SJSA1 (cell line): ENCODE results near the gene MTA1. TPM values are rescaled to one million over a fixed set of nuclear protein-coding genes. Genes with fewer than 3 reads are reported as not detected.

ENCODE experiments used
- DNase-seq, 2 experiments: peaks; one replicate each; pipeline ENCODE4 v3.0.0-alpha.2; 2015 to 2020; ENCODE audit warnings: low spot score in 2 of 2, low read depth in 1 of 2
- H3K27ac ChIP-seq: fragments of 250-450 bp; sonication (Bioruptor Pico); 2 replicates; pipeline ENCODE4 v1.5.1; 2020; ENCODE audit warnings: mild to moderate bottlenecking, moderate library complexity
- H3K27me3 ChIP-seq: fragments of 250-450 bp; sonication (Bioruptor Pico); replicated peaks from 2 replicates; pipeline ENCODE4 v1.5.1; 2020; ENCODE audit warnings: mild to moderate bottlenecking, moderate library complexity
- H3K36me3 ChIP-seq: fragments of 250-450 bp; sonication (Bioruptor Pico); 2 replicates; pipeline ENCODE4 v1.5.1; 2020; ENCODE audit warnings: mild to moderate bottlenecking
- H3K4me1 ChIP-seq: fragments of 250-450 bp; sonication (Bioruptor Pico); replicated peaks from 2 replicates; pipeline ENCODE4 v1.6.1; 2021; ENCODE audit warnings: mild to moderate bottlenecking
- H3K4me3 ChIP-seq: fragments of 250-450 bp; sonication (Bioruptor Pico); 2 replicates; pipeline ENCODE4 v1.5.1; 2020; ENCODE audit warnings: mild to moderate bottlenecking
- H3K9me3 ChIP-seq: fragments of 250-450 bp; sonication (Bioruptor Pico); replicated peaks from 2 replicates; pipeline ENCODE4 v1.5.1; 2020; ENCODE audit warnings: mild to moderate bottlenecking
- total RNA-seq: library from RNA; depleted of rRNA; stranded (reverse); fragments of >200 nt; shearing (Covaris generic); gene quantifications from 2 replicates; pipeline ENCODE4 v1.2.3, GENCODE V29; 2014

The MTA1 gene
- total RNA-seq, 1 experiment from 2014 or later: 29.0 TPM

GRCh38 chr14:105483300-105484068 lies 63.9 kb downstream of the MTA1 start:
- Histone ChIP-seq H3K27me3 (peaks cover 27% of the 10 kb centered on the region), H3K4me1 (peaks cover 32% of the 10 kb centered on the region), H3K4me3 (no peak overlapping the region), H3K9me3 (no peaks in the 10 kb centered on the region), H3K27ac (no peak overlapping the region), H3K36me3 (no peaks in the 10 kb centered on the region)
- DNase-seq: no peak

GRCh38 chr14:105484069-105484996 lies 64.7 kb downstream of the MTA1 start:
- Histone ChIP-seq H3K36me3 (no peaks in the 10 kb centered on the region), H3K27me3 (peaks cover 27% of the 10 kb centered on the region), H3K27ac (no peak overlapping the region), H3K4me3 (no peak overlapping the region), H3K4me1 (peaks cover 32% of the 10 kb centered on the region), H3K9me3 (no peaks in the 10 kb centered on the region)
- no peak for DNase-seq

- Histone ChIP-seq H3K4me3 (no peak overlapping the region), H3K4me1 (peaks cover 38% of the 10 kb centered on the region), H3K9me3 (no peaks in the 10 kb centered on the region), H3K36me3 (no peaks in the 10 kb centered on the region), H3K27ac (no peak overlapping the region), H3K27me3 (peaks cover 27% of the 10 kb centered on the region)
- no peak for DNase-seq
Measured at GRCh38 chr14:105484997-105485393, 65.4 kb downstream of the MTA1 start.

GRCh38 chr14:105485739-105486162 lies 66.1 kb downstream of the MTA1 start:
- no peak for DNase-seq
- no peak overlapping the region for H3K4me3 ChIP-seq
- H3K27ac ChIP-seq: no peak overlapping the region
- H3K36me3 ChIP-seq: no peaks in the 10 kb centered on the region; the same call in 1 of the 2 replicates
- H3K27me3 ChIP-seq: peaks cover 27% of the 10 kb centered on the region
- peaks cover 38% of the 10 kb centered on the region for H3K4me1 ChIP-seq
- no peaks in the 10 kb centered on the region for H3K9me3 ChIP-seq

GRCh38 chr14:105486163-105486973 lies 66.7 kb downstream of the MTA1 start, which contains the start of gene CRIP1:
TSS of gene CRIP1 (plus strand) at chr14:105486886. CDS start at chr14:105487260, 374 bp downstream.
- no peak for DNase-seq
- Histone ChIP-seq H3K4me3 (no peak within 1 kb of the TSS), H3K9me3 (no peaks in the 10 kb centered on the region), H3K4me1 (peaks cover 32% of the 10 kb centered on the region), H3K27ac (no peak within 1 kb of the TSS), H3K27me3 (peaks cover 27% of the 10 kb centered on the region), H3K36me3 (peaks cover 3% of the 10 kb centered on the region)

GRCh38 chr14:105486974-105487448 lies 67.4 kb downstream of the MTA1 start:
- Histone ChIP-seq H3K27ac (no peak overlapping the region), H3K36me3 (peaks cover 7% of the 10 kb centered on the region), H3K4me3 (no peak overlapping the region)

GRCh38 chr14:105487449-105487985 lies 67.9 kb downstream of the MTA1 start:
- no peak overlapping the region for H3K27ac ChIP-seq
- H3K27me3 ChIP-seq: peaks cover 27% of the 10 kb centered on the region
- no peak overlapping the region for H3K4me3 ChIP-seq
- no peaks in the 10 kb centered on the region for H3K9me3 ChIP-seq
- peaks cover 26% of the 10 kb centered on the region for H3K4me1 ChIP-seq
- no peak for DNase-seq
- H3K36me3 ChIP-seq: peaks cover 12% of the 10 kb centered on the region

More at GRCh38 chr14:105486974-105487448, 67.4 kb downstream of the MTA1 start:
- no peak for DNase-seq
- Histone ChIP-seq H3K27me3 (peaks cover 27% of the 10 kb centered on the region), H3K4me1 (peaks cover 29% of the 10 kb centered on the region), H3K9me3 (no peaks in the 10 kb centered on the region)

GRCh38 chr14:105487986-105488777 lies 68.6 kb downstream of the MTA1 start:
- Histone ChIP-seq H3K27ac (no peak overlapping the region), H3K27me3 (peaks cover 27% of the 10 kb centered on the region), H3K4me3 (no peak overlapping the region), H3K36me3 (peaks cover 13% of the 10 kb centered on the region), H3K4me1 (peaks cover 25% of the 10 kb centered on the region), H3K9me3 (no peaks in the 10 kb centered on the region)
- no peak for DNase-seq

GRCh38 chr14:105488781-105489541 lies 69.3 kb downstream of the MTA1 start:
- Histone ChIP-seq H3K27me3 (peaks cover 27% of the 10 kb centered on the region), H3K27ac (no peak overlapping the region), H3K4me3 (no peak overlapping the region), H3K4me1 (peaks cover 25% of the 10 kb centered on the region), H3K36me3 (peaks cover 13% of the 10 kb centered on the region), H3K9me3 (no peaks in the 10 kb centered on the region)
- no peak for DNase-seq

GRCh38 chr14:105489542-105490266 lies 70.1 kb downstream of the MTA1 start:
- Histone ChIP-seq H3K27ac (peak overlapping the region; percentile 82), H3K9me3 (no peaks in the 10 kb centered on the region), H3K36me3 (peaks cover 13% of the 10 kb centered on the region), H3K4me1 (peaks cover 25% of the 10 kb centered on the region), H3K27me3 (peaks cover 27% of the 10 kb centered on the region), H3K4me3 (peak overlapping the region; percentile 92)
- peak; percentile 61 to 75 for DNase-seq

- no peak for DNase-seq
- Histone ChIP-seq H3K4me3 (peak overlapping the region; percentile 92), H3K9me3 (no peaks in the 10 kb centered on the region), H3K27ac (peak overlapping the region; percentile 82), H3K4me1 (peaks cover 25% of the 10 kb centered on the region), H3K27me3 (peaks cover 27% of the 10 kb centered on the region), H3K36me3 (peaks cover 13% of the 10 kb centered on the region)
Measured at GRCh38 chr14:105490267-105490571, 70.6 kb downstream of the MTA1 start.
